Suprapubic skin (tissue), 4 donors: ENCODE measurements around the gene RCL1.

Experiments used
- CTCF ChIP-seq, 2 donors: fragments of 200-600 bp in 1 of 2; fragments of 450-650 bp in 1 of 2; sonication (generic) in 1 of 2; IDR thresholded peaks; one replicate each; pipeline ENCODE4 v1.5.1; 2016 to 2019; ENCODE audit warnings: antibody characterized with exemption in 2 of 2, mild to moderate bottlenecking in 1 of 2, moderate library complexity in 1 of 2
- EP300 ChIP-seq: sonication (generic); formaldehyde crosslinking; IDR thresholded peaks from one replicate; pipeline ENCODE4 v1.6.1; 2017; ENCODE audit warnings: antibody characterized with exemption
- POLR2A ChIP-seq, 2 donors: fragments of 450-650 bp; IDR thresholded peaks; one replicate each; pipeline ENCODE4 v1.6.1; 2017; ENCODE audit warnings: antibody characterized with exemption in 2 of 2, mild to moderate bottlenecking in 2 of 2, moderate library complexity in 2 of 2
- POLR2AphosphoS5 ChIP-seq, 3 donors: sonication (generic); formaldehyde crosslinking; IDR thresholded peaks; one replicate each; pipeline ENCODE4 v1.6.1; 2017; ENCODE audit warnings: antibody characterized with exemption in 3 of 3

GRCh38 chr9:4798281-4799032 is 5.7 kb downstream of the RCL1 start:
- TF ChIP-seq EP300 (no peak), CTCF (IDR thresholded peaks at IDR 0.05) (no peak), POLR2A (IDR thresholded peaks at IDR 0.05) (no peak), POLR2AphosphoS5 (IDR thresholded peaks at IDR 0.05) (no peak)
